Effector memory CD8-positive, alpha-beta T cell (primary cell): ENCODE results near the gene PLEKHS1.
A peak's percentile ranks its signal among the peaks of the same experiment; 100 is the strongest.

Experiments used
- ATAC-seq: fragments of 150-1000 bp; cut with Tn5 transposase; replicated peaks from 2 replicates; pipeline ENCODE4 v1.10.0; 2021; ENCODE audit warnings: mild to moderate bottlenecking, moderate library complexity
- DNase-seq, 3 experiments: peaks; one replicate each; pipeline ENCODE4 v3.0.0; 2021
- H3K27ac Mint-ChIP-seq, 2 donors: one replicate each; pipeline ENCODE4 v1.8.0; 2022; ENCODE audit warnings: mild to moderate bottlenecking in 2 of 2, mixed read lengths in 2 of 2, moderate library complexity in 2 of 2
- H3K27me3 Mint-ChIP-seq, 2 donors: one replicate each; pipeline ENCODE4 v1.8.0; 2022; ENCODE audit warnings: mixed read lengths in 2 of 2
- H3K36me3 Mint-ChIP-seq: one replicate; pipeline ENCODE4 v1.8.0; 2022; ENCODE audit warnings: mild to moderate bottlenecking, moderate library complexity, mixed read lengths; ENCODE audit not compliant: insufficient read depth
- H3K4me1 Mint-ChIP-seq, 2 donors: one replicate each; pipeline ENCODE4 v1.8.0; 2022; ENCODE audit warnings: low read depth in 2 of 2, mixed read lengths in 2 of 2
- H3K4me3 Mint-ChIP-seq, 2 donors: one replicate each; pipeline ENCODE4 v1.8.0; 2022; ENCODE audit warnings: mild to moderate bottlenecking in 2 of 2, mixed read lengths in 2 of 2, moderate library complexity in 2 of 2
- H3K9me3 Mint-ChIP-seq, 2 donors: one replicate each; pipeline ENCODE4 v1.8.0; 2022; ENCODE audit warnings: mixed read lengths in 2 of 2

PLEKHS1 gene

DNA sequence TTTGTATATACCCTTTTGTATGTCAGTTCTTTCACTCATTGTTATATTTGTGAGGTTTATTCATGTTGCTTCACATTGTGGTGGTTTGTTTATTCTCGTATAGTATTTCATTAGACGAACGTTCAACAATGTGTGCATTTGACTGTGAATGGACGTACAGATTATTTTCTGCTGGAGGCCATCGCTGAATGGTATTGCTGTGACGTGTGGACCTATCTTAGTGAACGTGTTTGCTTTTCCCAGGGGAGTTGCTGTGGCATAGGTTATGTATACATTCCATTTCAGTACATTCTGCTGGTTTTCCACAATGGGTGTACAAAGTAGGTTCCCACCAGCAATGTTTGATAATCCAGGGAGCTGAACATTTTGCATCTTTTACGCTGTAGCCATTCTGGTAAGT lies 31.1 kb upstream of the PLEKHS1 start:
- Mint-ChIP-seq H3K4me1 (peaks cover 4 to 5% of the 10 kb centered on the region in 2 donors), H3K27ac (no peak overlapping the region), H3K9me3 (peaks cover 0 to 3% of the 10 kb centered on the region in 2 donors), H3K36me3 (peaks cover 72% of the 10 kb centered on the region), H3K27me3 (no peaks in the 10 kb centered on the region), H3K4me3 (no peak overlapping the region)
- no peak for DNase-seq
- no peak for ATAC-seq

GRCh38 chr10:113732160-113732881 lies 19.2 kb upstream of the PLEKHS1 start:
- no peaks in the 10 kb centered on the region for H3K27me3 Mint-ChIP-seq
- H3K4me1 Mint-ChIP-seq: peaks cover 0 to 2% of the 10 kb centered on the region in 2 donors
- H3K27ac Mint-ChIP-seq: no peak overlapping the region
- peaks cover 22% of the 10 kb centered on the region for H3K36me3 Mint-ChIP-seq
- no peak for DNase-seq
- no peaks in the 10 kb centered on the region for H3K9me3 Mint-ChIP-seq
- no peak overlapping the region for H3K4me3 Mint-ChIP-seq
- no peak for ATAC-seq

DNA sequence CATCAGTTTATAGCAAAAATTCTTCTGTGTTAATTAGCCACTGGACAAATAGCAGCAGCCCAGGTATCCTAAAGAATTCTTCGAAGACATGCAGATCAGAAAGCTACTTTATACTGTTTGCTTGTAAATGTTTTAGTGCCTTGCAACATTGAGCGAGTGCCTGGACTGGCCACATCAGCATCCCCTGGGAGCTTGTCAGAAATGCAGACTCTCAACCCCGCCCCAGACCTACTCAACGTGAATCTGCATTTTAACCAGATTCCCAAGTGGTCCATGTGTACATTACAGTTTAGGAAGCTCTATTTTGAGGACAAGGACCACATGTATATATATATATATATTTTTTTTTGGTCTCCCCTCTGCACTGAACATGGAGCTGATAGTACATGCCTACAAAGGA lies 18.5 kb upstream of the PLEKHS1 start:
- no peaks in the 10 kb centered on the region for H3K27me3 Mint-ChIP-seq
- H3K4me3 Mint-ChIP-seq: no peak overlapping the region
- no peak for ATAC-seq
- H3K27ac Mint-ChIP-seq: no peak overlapping the region
- peaks cover 17% of the 10 kb centered on the region for H3K36me3 Mint-ChIP-seq
- H3K4me1 Mint-ChIP-seq: no peaks in the 10 kb centered on the region
- no peaks in the 10 kb centered on the region for H3K9me3 Mint-ChIP-seq
- no peak for DNase-seq

GRCh38 chr10:113733635-113734034 lies 17.8 kb upstream of the PLEKHS1 start:
- Mint-ChIP-seq H3K27ac (peak overlapping the region in 1 of 2 donors; percentile 33), H3K27me3 (no peaks in the 10 kb centered on the region), H3K9me3 (no peaks in the 10 kb centered on the region), H3K36me3 (peaks cover 13% of the 10 kb centered on the region), H3K4me1 (no peaks in the 10 kb centered on the region), H3K4me3 (no peak overlapping the region)
- DNase-seq (no peak), ATAC-seq (no peak)

DNA sequence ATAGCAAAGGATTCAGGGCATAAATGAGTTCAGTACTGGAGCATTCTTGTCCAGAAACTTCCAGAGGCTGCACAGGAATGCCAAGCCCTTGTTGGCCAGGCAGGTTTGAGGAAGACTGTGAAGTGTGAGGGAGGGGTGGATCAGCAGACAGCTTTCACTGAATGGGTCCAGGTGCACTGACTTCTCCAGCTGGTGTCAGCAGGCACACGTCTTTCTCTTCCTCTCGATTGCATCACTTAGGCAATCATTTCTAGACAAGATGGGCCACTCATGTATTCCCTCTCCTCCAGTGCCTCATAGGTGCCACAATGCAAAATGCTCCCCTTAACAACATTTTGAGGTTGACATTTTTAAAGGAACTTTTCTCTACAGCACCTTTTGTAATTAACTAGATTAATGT lies 15.6 kb upstream of the PLEKHS1 start:
- H3K4me1 Mint-ChIP-seq: no peaks in the 10 kb centered on the region
- H3K4me3 Mint-ChIP-seq: no peak overlapping the region
- H3K27ac Mint-ChIP-seq: no peak overlapping the region
- DNase-seq (no peak), ATAC-seq (no peak)
- no peaks in the 10 kb centered on the region for H3K9me3 Mint-ChIP-seq
- H3K27me3 Mint-ChIP-seq: no peaks in the 10 kb centered on the region
- H3K36me3 Mint-ChIP-seq: no peaks in the 10 kb centered on the region

DNA sequence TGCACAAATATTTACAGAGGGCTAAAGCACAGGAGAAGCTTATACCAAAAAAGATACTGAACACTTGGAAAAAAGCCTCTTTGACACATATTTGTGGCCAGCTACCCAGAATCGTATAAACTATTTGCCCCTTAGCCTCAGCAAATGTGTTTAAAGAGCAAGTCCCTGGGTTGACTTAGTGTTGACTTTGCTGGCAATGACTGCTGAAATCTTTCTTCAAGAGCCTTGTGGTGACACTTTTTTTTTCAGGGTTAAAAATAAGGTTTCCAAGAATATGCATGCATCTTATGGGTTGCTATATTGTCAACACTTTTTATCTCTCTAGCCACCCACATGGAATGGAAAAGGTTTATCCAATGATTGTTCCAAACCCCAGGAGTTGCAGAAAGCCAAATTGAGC lies 14.9 kb upstream of the PLEKHS1 start:
- Mint-ChIP-seq H3K27me3 (no peaks in the 10 kb centered on the region), H3K9me3 (no peaks in the 10 kb centered on the region), H3K4me3 (no peak overlapping the region), H3K27ac (no peak overlapping the region), H3K4me1 (no peaks in the 10 kb centered on the region), H3K36me3 (no peaks in the 10 kb centered on the region)
- DNase-seq: no peak
- ATAC-seq: no peak

DNA sequence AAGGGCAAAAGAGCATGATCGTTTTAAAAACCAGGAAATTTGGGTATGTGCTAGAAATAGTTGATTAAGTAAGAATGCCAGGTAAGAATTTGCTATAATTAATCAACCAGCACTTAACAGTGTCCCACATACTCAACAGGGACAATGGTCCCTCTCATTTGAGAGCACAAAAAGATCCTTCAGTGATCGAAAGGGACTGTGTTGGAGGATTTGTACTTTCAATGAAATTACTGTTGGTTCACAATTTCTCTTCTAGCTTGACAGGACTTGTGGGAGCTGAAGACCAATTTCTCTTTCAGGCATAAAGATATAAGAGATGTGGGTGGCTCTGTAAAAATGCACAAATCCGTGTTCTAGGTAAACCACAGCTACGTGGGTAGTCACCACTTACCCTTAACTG lies 12.5 kb upstream of the PLEKHS1 start:
- peaks cover under 1 to 4% of the 10 kb centered on the region in 2 donors for H3K27me3 Mint-ChIP-seq
- no peak overlapping the region for H3K4me3 Mint-ChIP-seq
- H3K9me3 Mint-ChIP-seq: no peaks in the 10 kb centered on the region
- H3K4me1 Mint-ChIP-seq: no peaks in the 10 kb centered on the region
- no peaks in the 10 kb centered on the region for H3K36me3 Mint-ChIP-seq
- DNase-seq (no peak), ATAC-seq (no peak)
- no peak overlapping the region for H3K27ac Mint-ChIP-seq

- peaks cover 6 to 10% of the 10 kb centered on the region in 2 donors for H3K27me3 Mint-ChIP-seq
- no peaks in the 10 kb centered on the region for H3K4me1 Mint-ChIP-seq
- H3K36me3 Mint-ChIP-seq: no peaks in the 10 kb centered on the region
- H3K4me3 Mint-ChIP-seq: no peak overlapping the region
- no peak for DNase-seq
- ATAC-seq: no peak
- no peaks in the 10 kb centered on the region for H3K9me3 Mint-ChIP-seq
- no peak overlapping the region for H3K27ac Mint-ChIP-seq
Observed at GRCh38 chr10:113739577-113739976, 11.9 kb upstream of the PLEKHS1 start.

DNA sequence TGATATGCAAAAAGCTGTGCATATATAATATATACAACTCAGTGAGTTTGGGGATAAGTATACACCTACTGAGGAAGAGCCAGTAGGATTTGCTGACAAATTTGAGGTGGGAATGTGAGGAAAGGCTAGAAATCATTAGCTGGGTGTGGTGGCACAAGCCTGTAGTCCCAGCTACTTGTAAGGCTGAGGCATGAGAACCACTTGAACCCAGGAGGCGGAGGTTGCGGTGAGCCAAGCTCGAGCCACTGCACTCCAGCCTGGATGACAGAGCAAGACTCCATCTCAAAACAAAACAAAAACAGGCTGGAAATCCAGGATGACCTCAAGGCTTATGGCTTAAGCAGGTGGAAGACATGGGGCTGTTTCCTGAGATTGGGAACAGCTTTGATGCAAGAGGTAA lies 10.6 kb upstream of the PLEKHS1 start:
- H3K4me1 Mint-ChIP-seq: no peaks in the 10 kb centered on the region
- H3K9me3 Mint-ChIP-seq: no peaks in the 10 kb centered on the region
- ATAC-seq (no peak), DNase-seq (no peak)
- no peaks in the 10 kb centered on the region for H3K36me3 Mint-ChIP-seq
- H3K27ac Mint-ChIP-seq: no peak overlapping the region
- H3K27me3 Mint-ChIP-seq: peaks cover 10 to 14% of the 10 kb centered on the region in 2 donors
- no peak overlapping the region for H3K4me3 Mint-ChIP-seq

- Mint-ChIP-seq H3K4me3 (no peak overlapping the region), H3K27ac (no peak overlapping the region), H3K36me3 (no peaks in the 10 kb centered on the region), H3K27me3 (peaks cover 10 to 14% of the 10 kb centered on the region in 2 donors), H3K4me1 (no peaks in the 10 kb centered on the region), H3K9me3 (no peaks in the 10 kb centered on the region)
- no peak for ATAC-seq
- DNase-seq: no peak
Observed at GRCh38 chr10:113742466-113742865, 9.0 kb upstream of the PLEKHS1 start.

DNA sequence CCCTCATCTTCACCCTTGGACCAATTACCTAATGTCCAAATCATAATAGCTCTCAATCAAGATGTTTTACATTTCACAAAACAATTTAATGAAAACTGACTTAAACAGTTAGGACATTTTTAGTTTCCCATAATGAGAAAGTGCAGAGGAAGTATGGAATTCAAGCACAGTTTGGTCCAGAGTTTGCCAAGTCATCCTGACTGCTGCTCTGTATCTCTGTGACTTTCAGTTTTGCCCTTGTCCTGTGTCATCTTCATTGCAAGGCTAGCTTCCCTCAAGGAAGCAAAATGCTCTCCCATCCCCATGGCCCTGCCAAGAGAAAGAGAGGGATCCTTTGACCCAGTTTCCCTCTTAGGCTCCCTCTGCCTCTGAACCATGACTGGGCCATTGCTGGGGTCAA lies 7.9 kb upstream of the PLEKHS1 start:
- no peak for DNase-seq
- no peaks in the 10 kb centered on the region for H3K36me3 Mint-ChIP-seq

GRCh38 chr10:113745374-113745773 lies 6.1 kb upstream of the PLEKHS1 start:
- H3K9me3 Mint-ChIP-seq: no peaks in the 10 kb centered on the region

More for the DNA sequence above, 7.9 kb upstream of the PLEKHS1 start:
- H3K9me3 Mint-ChIP-seq: no peaks in the 10 kb centered on the region
- ATAC-seq: no peak
- H3K4me1 Mint-ChIP-seq: no peaks in the 10 kb centered on the region
- no peak overlapping the region for H3K4me3 Mint-ChIP-seq
- H3K27me3 Mint-ChIP-seq: peaks cover 10 to 14% of the 10 kb centered on the region in 2 donors
- no peak overlapping the region for H3K27ac Mint-ChIP-seq

GRCh38 chr10:113746217-113746957 lies 5.1 kb upstream of the PLEKHS1 start:
- Mint-ChIP-seq H3K27ac (no peak overlapping the region), H3K36me3 (no peaks in the 10 kb centered on the region), H3K9me3 (no peaks in the 10 kb centered on the region), H3K4me1 (no peaks in the 10 kb centered on the region), H3K27me3 (peaks cover 10 to 18% of the 10 kb centered on the region in 2 donors), H3K4me3 (no peak overlapping the region)
- DNase-seq (no peak), ATAC-seq (no peak)

More at GRCh38 chr10:113745374-113745773, 6.1 kb upstream of the PLEKHS1 start:
- DNase-seq: no peak
- no peak overlapping the region for H3K27ac Mint-ChIP-seq
- H3K4me1 Mint-ChIP-seq: no peaks in the 10 kb centered on the region
- H3K4me3 Mint-ChIP-seq: no peak overlapping the region
- H3K36me3 Mint-ChIP-seq: no peaks in the 10 kb centered on the region
- no peak for ATAC-seq
- peaks cover 10 to 14% of the 10 kb centered on the region in 2 donors for H3K27me3 Mint-ChIP-seq

GRCh38 chr10:113752553-113752952 lies 1.1 kb downstream of the PLEKHS1 start:
- ATAC-seq: no peak
- no peak overlapping the region for H3K4me3 Mint-ChIP-seq
- no peak overlapping the region for H3K27ac Mint-ChIP-seq
- H3K4me1 Mint-ChIP-seq: no peaks in the 10 kb centered on the region
- no peaks in the 10 kb centered on the region for H3K9me3 Mint-ChIP-seq
- no peaks in the 10 kb centered on the region for H3K36me3 Mint-ChIP-seq
- H3K27me3 Mint-ChIP-seq: peaks cover 27 to 54% of the 10 kb centered on the region in 2 donors
- DNase-seq: no peak
